IPS-18c (cell line): Measurements from ENCODE around the gene MOCS1.

Source experiments
- H3K4me3 ChIP-seq: 2 replicates; pipeline ENCODE4 v1.7.0; 2013; ENCODE audit warnings: low read depth, mild to moderate bottlenecking, low read length, moderate library complexity; ENCODE audit not compliant: insufficient read depth
- H3K9me3 ChIP-seq: one replicate; pipeline ENCODE4 v1.6.1; 2013; ENCODE audit warnings: mild to moderate bottlenecking, low read length, moderate library complexity; ENCODE audit not compliant: control insufficient read depth, insufficient read depth

MOCS1 gene

GRCh38 chr6:39870950-39871349 lies 63.3 kb downstream of the MOCS1 start:
- H3K9me3 ChIP-seq = no peaks in the 10 kb centered on the region
- H3K4me3 ChIP-seq = no peak overlapping the region

- Histone ChIP-seq H3K9me3 (no peaks in the 10 kb centered on the region), H3K4me3 (no peak overlapping the region)
These were observed 66.7 kb downstream of the MOCS1 start for GRCh38 chr6:39867592-39867991.

- no peaks in the 10 kb centered on the region for H3K9me3 ChIP-seq
- no peak overlapping the region for H3K4me3 ChIP-seq
These were observed 69.0 kb downstream of the MOCS1 start for GRCh38 chr6:39865011-39865888.

DNA sequence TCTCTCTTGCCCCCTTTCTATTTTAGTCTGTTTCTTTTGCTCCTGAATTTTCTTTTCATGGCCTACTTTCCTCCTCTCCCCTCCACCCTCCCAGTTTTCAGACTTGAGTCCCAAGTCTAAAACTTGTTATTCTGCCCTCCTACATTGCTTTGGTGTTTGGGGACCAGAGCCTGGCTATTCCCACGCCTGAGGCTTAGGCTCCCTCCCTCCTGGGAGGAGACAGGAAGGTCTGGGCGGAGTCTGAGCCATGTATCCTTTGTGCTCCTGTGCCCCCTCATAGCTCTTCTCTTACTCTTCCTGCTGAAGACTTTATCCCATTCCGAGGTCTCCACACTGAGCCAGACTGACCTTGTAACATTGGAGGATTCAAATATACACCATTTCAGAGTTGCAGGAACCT lies 72.6 kb downstream of the MOCS1 start:
- H3K9me3 ChIP-seq = no peaks in the 10 kb centered on the region
- no peak overlapping the region for H3K4me3 ChIP-seq

DNA sequence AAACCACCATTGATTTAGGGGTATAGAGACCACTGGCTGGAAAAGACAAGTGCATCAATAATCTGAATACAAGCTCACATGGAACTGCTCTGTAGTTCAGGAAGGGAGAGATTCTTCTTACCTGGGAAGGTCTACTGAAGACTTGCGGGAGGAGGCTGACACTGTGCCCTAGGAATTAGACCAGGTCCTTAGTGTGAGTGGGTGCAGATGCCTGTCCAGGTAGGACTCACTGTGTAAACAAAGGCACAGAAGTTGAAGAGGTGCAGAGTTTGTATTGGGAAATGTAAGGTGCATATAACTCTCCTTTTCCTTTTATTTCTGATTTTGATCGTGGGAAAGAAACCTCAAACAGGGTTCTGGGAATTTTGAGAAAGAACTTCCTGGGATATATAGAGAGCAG lies 75.2 kb downstream of the MOCS1 start:
- Histone ChIP-seq H3K9me3 (no peaks in the 10 kb centered on the region), H3K4me3 (no peak overlapping the region)

- H3K9me3 ChIP-seq = no peaks in the 10 kb centered on the region
- no peak overlapping the region for H3K4me3 ChIP-seq
These were observed 78.8 kb downstream of the MOCS1 start for GRCh38 chr6:39855356-39855995.
